Fibroblast of pulmonary artery (primary cell): Measurements from ENCODE around the gene NOTCH4.
"Not testable (repeated sequence)": the region's sequence is repeated elsewhere in the genome, so short reads cannot be mapped to it uniquely, and the experiment has no call there.

Source experiments
- DNase-seq: peaks from one replicate; pipeline ENCODE4 v3.0.0-alpha.2; 2010; ENCODE audit warnings: low read depth
- H3K4me3 ChIP-seq: replicated peaks from 2 replicates; pipeline ENCODE4 v1.5.1; 2011; ENCODE audit warnings: low read depth, mild to moderate bottlenecking, control low read depth, low read length, moderate library complexity
- TF ChIP-seq, protein P1 (sequence below): IDR thresholded peaks from 2 replicates; pipeline ENCODE4 v1.5.1; 2011; ENCODE audit warnings: mild to moderate bottlenecking, control low read depth, low read length, inconsistent platforms; ENCODE audit errors: missing control alignments

Gene NOTCH4

DNA sequence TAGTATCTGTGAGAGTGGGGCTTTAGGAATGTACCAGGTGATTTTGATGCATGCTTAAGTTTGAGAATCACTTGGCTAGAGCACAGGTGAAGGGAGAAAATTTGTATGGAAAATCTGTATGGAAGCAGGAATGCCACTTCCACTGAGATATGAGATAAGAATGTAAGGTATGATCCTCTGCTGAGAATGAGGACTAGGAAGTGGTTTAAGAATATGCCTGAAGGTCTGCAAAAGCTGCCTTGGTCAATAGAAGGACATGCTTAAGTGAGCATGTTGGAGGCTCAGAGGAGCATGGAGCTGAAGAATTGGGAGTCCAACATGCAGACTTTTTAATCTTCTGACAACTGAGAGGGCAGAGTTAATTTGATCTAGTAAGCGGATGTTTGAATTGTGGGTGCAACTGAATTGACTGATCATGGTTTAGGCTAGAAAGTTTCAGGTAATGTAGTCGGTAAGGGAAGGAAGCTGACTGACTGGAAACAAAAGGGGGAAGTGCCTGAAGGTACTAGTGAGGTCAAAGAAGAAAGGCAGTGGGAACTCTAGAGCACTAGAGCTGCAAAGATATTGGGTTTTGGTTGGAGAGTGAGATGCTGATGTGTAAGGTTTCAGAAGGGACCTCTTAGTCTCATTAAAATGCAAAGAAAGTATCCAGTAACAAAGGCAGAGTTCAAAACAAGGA, 28.6 kb upstream of the NOTCH4 start:
- DNase-seq = no peak
- TF ChIP-seq, protein P1, sequence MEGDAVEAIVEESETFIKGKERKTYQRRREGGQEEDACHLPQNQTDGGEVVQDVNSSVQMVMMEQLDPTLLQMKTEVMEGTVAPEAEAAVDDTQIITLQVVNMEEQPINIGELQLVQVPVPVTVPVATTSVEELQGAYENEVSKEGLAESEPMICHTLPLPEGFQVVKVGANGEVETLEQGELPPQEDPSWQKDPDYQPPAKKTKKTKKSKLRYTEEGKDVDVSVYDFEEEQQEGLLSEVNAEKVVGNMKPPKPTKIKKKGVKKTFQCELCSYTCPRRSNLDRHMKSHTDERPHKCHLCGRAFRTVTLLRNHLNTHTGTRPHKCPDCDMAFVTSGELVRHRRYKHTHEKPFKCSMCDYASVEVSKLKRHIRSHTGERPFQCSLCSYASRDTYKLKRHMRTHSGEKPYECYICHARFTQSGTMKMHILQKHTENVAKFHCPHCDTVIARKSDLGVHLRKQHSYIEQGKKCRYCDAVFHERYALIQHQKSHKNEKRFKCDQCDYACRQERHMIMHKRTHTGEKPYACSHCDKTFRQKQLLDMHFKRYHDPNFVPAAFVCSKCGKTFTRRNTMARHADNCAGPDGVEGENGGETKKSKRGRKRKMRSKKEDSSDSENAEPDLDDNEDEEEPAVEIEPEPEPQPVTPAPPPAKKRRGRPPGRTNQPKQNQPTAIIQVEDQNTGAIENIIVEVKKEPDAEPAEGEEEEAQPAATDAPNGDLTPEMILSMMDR = no peak

DNA sequence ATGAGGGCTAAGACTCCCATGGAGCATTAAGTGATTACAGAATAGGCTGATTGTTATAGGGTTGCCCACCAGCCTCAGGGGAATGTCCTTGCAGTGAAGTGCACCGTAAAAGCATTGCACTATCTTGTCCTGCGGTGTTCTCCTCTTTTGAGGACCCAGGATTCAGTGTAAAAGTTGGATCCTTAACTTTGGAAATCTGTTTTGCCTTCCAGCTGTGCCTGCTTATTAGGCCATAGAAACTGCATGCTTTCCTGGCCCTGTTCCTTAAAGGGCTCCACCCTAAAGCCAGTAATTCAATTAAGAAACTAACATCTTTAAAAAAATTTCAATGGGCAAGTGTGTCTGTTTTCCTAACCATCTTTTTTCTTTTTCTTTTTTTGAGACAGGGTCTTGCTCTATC, 25.4 kb upstream of the NOTCH4 start:
- DNase-seq = no peak
- H3K4me3 ChIP-seq = no peak overlapping the region
- TF ChIP-seq, protein P1 = no peak

More for the DNA sequence above, 28.6 kb upstream of the NOTCH4 start:
- no peak overlapping the region for H3K4me3 ChIP-seq

DNA sequence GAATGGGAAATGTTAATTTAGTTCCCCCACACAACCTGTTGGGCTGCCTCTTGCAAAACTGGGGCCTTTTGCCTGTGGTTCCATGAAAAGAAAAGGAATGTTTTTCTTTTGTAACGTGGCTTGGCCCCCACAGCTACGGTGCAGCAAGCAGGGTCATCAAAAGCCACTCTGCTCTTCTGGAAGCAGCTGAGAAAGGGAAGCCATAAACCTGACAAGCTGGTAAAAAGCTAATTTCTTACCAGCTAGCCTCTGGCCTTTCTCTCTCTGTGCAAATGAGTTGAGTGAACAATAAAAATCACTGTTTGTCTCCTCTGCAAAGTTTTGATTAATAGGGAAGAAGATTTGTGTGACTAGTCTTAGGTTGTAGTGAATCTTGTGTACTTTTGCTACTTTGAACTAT, 23.5 kb upstream of the NOTCH4 start:
- TF ChIP-seq, protein P1 = no peak
- no peak for DNase-seq
- H3K4me3 ChIP-seq = no peak overlapping the region

DNA sequence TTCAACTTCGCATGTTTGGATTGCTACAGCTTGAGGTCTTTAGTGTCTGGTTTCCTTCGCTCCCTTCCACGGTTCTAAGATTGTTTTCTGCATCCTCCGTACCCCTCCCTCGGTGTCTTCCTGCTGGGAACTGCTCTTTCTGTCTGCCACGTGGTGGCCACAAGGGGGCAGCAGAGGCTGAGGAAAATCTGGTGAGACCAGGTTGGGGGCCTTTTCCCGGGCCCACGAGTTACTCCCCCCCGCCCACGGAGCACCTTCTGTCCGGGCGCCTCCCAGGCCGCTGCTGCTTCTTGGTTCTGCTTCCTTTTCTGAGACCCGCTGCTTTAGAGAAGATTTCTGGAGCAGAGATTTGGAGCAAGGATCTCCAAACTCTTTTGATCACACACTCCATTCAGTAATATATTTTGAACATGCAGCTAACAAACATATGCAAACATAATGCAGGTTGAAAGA, 21.1 kb upstream of the NOTCH4 start:
- DNase-seq = peak; percentile 79
- TF ChIP-seq, protein P1 = peak; percentile 89
- H3K4me3 ChIP-seq = no peak overlapping the region

DNA sequence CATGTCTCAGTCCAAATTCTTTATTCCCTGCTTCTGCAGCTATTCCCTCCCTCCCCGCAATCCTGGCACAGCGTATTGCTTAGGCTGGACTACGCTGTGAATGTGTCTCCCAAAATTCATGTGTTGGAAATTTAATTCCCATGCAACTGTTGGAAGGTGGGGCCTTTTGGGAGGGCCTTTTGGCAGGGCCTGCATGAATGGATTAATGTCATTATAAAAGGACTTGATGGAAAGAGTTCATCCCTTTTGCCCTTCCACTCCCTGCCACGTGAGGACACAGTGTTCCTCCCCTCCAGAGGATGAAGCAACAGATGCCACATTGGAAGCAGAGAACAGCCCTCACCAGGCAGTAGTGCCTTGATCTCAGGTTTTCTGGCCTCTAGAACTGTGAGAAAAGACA, 20.4 kb upstream of the NOTCH4 start:
- DNase-seq = peak; percentile 30
- TF ChIP-seq, protein P1 = no peak
- H3K4me3 ChIP-seq = no peak overlapping the region

DNA sequence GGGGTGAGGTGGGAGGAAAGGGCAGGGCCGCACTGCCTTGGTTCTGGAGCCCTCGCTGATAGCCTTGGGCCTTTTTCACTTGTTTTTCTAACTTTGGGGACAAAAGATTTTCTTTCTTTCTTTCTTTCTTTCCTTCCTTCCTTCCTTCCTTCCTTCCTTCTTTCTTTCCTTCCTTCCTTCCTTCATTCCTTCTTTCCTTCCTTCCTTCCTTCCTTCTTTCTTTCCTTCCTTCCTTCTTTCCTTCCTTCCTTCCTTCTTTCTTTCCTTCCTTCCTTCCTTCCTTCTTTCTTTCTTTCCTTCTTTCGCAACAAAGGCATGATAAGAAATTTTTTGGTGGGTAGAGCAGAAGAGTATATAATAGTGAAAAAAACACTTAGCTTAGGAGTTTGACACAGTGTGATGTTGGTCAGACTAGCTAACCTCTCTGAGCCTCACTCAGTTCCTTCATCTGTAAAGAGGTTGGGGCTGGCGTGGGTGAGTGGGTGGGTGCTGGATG, 18.5 kb upstream of the NOTCH4 start:
- not testable (repeated sequence) for DNase-seq, H3K4me3 ChIP-seq

DNA sequence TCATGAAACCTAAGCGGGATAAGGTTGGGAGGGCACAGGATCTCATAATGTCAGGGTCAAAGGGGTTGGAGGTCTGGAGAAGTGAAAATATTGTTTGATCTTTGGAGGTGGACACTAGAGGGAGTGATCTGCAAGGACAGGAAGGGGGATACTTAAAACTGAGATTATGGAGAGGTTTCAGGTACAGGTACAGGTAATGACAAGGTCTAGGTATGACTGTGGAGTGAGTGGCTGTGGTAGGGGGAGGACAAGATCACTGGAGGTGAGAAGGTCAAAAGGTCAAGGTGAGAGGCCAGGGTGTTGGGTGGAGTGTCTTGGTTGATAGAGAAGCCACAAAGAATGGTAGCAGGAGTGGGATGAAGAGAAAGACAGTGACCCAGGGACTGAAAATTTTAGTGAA, 16.8 kb upstream of the NOTCH4 start:
- H3K4me3 ChIP-seq = no peak overlapping the region
- DNase-seq = no peak

More for the DNA sequence above, 16.8 kb upstream of the NOTCH4 start:
- TF ChIP-seq, protein P1 = peak; percentile 3
